ENCODE measurements around the gene FRMD4A. TPM values are rescaled to one million over a fixed set of nuclear protein-coding genes. Genes with fewer than 3 reads are reported as not detected.

The FRMD4A gene
- total and polyA plus RNA-seq, 2 of the 4 experiments (the other 2 are of a cell fraction), result 30.3 to 68.8 TPM

DNA sequence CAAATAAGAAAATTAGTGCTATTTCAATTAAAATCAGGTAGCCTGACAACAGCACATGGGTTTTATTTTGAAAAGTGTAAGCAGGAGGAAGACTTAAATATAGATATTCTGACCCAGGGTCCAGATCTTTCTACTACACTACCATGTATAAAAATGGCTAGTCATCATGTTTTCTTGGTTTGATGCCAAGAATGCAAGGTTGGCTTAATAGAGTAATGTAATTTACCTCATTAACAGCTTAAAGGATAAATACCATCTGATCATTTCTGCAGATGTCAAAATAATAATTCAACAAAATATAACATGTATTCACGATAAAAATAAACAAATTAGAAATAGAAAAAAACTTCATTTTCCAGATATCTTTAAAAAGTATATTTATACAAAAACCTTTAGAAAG lies 39.4 kb downstream of the FRMD4A start:
- in situ Hi-C loops (cut with MboI; ENCODE audit: low sequenced_read_pairs) (no loop called here), dilution Hi-C loops (cut with HindIII; ENCODE audit: low sequenced_read_pairs, unreplicated experiment) (no loop called here), intact Hi-C loops (cut with micrococcal nuclease) (no loop called here)
- Histone ChIP-seq H3K56ac (ENCODE audit: extremely low read depth, insufficient read depth, low read length) (no peak overlapping the region), H2AK5ac (ENCODE audit: low read depth, low read length) (no peak overlapping the region), H3K9ac (ENCODE audit: low read depth, low read length) (no peak overlapping the region), H2BK120ac (ENCODE audit: low read depth, low read length) (no peak overlapping the region), H2BK5ac (ENCODE audit: low read depth, low read length, poor library complexity, severe bottlenecking) (no peak overlapping the region), H2BK20ac (ENCODE audit: low read depth, low read length) (no peak overlapping the region), H3K23ac (ENCODE audit: low read depth, low read length) (no peak overlapping the region), H4K8ac (ENCODE audit: low read depth in 2 of 2, low read length in 2 of 2) (no peak overlapping the region), H3K18ac (ENCODE audit: low read depth, low read length) (no peak overlapping the region), H4K5ac (ENCODE audit: low read depth, low read length) (no peak overlapping the region), H3K4me2 (ENCODE audit: low read depth, low read length) (no peak overlapping the region), H3K9me1 (ENCODE audit: insufficient read depth, low read length) (0 out of 2 replicates have a peak, but pooled peaks cover 1% of the 10 kb centered on the region), H4K91ac (ENCODE audit: insufficient read depth, low read depth, low read length) (no peak overlapping the region), H3K4me3 (ENCODE audit: insufficient read depth, low read depth, low read length) (no peak overlapping the region), H2AFZ (replicated peaks; ENCODE audit: low read length, poor library complexity) (no peak overlapping the region), H3K4me1 (ENCODE audit: control insufficient read depth, insufficient read depth, low read length) (no peaks in the 10 kb centered on the region; the same call in 1 of the 2 replicates), H3K4ac (ENCODE audit: low read depth, low read length) (no peak overlapping the region), H3K27me3 (ENCODE audit: control insufficient read depth, insufficient read depth, low read length) (peaks cover 24% of the 10 kb centered on the region), H2AK9ac (replicated peaks; ENCODE audit: low read depth, low read length, poor library complexity) (no peak overlapping the region), H3K9me3 (ENCODE audit: control insufficient read depth, insufficient read depth, low read length) (peaks cover 2% of the 10 kb centered on the region), H3K14ac (replicated peaks; ENCODE audit: low read depth, low read length) (no peak overlapping the region), H2BK15ac (ENCODE audit: low read depth, low read length) (no peak overlapping the region), H3K36me3 (ENCODE audit: control insufficient read depth, insufficient read depth, low read length) (no peaks in the 10 kb centered on the region), H3K79me1 (ENCODE audit: low read depth in 1 of 2, low read length in 2 of 2) (no peaks in the 10 kb centered on the region), H4K20me1 (ENCODE audit: insufficient read depth, low read length) (no peaks in the 10 kb centered on the region), H3K27ac (ENCODE audit: insufficient read depth, low read length) (no peak overlapping the region)
- no peak for DNase-seq
- ATAC-seq (ENCODE audit: low read depth), result no peak
- no TSS peak for BruUV-seq (replicated peaks)
- POLR2A ChIA-PET (ENCODE audit: unreplicated experiment), result no interaction called here
- CTCF ChIA-PET, result no interaction called here
- TF ChIP-seq MAFK (IDR thresholded peaks at IDR 0.05; ENCODE audit: low read depth, low read length) (peak; percentile 31; the same call in 1 of the 2 replicates), CTCF (conservative IDR thresholded peaks at IDR 0.05; ENCODE audit: low read depth, low read length) (no peak)
- no CpG with 5 or more reads among the region's 1 CpG for WGBS, 2 experiments (ENCODE audit: extremely low coverage in 2 of 2, insufficient read length in 1 of 2)

Data from IMR-90 (cell line).